DND-41 (cell line): ENCODE measurements around the gene SH3GL3.

Experiments used
- ATAC-seq: fragments of 200-7000 bp; cut with Tn5 transposase; 3 replicates; pipeline ENCODE4 v1.9.1; 2021; ENCODE audit warnings: low read depth; ENCODE audit not compliant: insufficient read depth
- DNase-seq: peaks from one replicate; pipeline ENCODE4 v3.0.0-alpha.2; 2020
- H2AFZ ChIP-seq: 2 replicates; pipeline ENCODE4 v1.6.0; 2012; ENCODE audit warnings: low read depth, low read length
- H3K27ac ChIP-seq: 2 replicates; pipeline ENCODE4 v1.5.1; 2012; ENCODE audit warnings: low read length, inconsistent platforms
- H3K27me3 ChIP-seq: fragments of 200-600 bp; sonication (generic); 2 replicates; pipeline ENCODE4 v1.6.0; 2012; ENCODE audit warnings: low read length, mild to moderate bottlenecking, inconsistent platforms; ENCODE audit not compliant: insufficient read depth, poor library complexity
- H3K36me3 ChIP-seq: 2 replicates; pipeline ENCODE4 v1.5.1; 2012; ENCODE audit warnings: low read length, inconsistent platforms; ENCODE audit not compliant: insufficient read depth
- H3K4me1 ChIP-seq: 2 replicates; pipeline ENCODE4 v1.5.1; 2012; ENCODE audit warnings: mild to moderate bottlenecking, low read length; ENCODE audit not compliant: insufficient read depth
- H3K4me2 ChIP-seq: 2 replicates; pipeline ENCODE4 v1.6.0; 2012; ENCODE audit warnings: mild to moderate bottlenecking, moderate library complexity, low read length, inconsistent platforms; ENCODE audit not compliant: insufficient read depth
- H3K4me3 ChIP-seq, 2 experiments: fragments of 200-600 bp in 1 of 2; shearing (Covaris generic) in 1 of 2; 2 replicates each; pipeline ENCODE4 v1.5.1; 2012 to 2016; ENCODE audit warnings: inconsistent platforms in 2 of 2, low read length in 2 of 2, mild to moderate bottlenecking in 2 of 2, low read depth in 1 of 2, moderate library complexity in 1 of 2
- H3K79me2 ChIP-seq: 2 replicates; pipeline ENCODE4 v1.6.0; 2012; ENCODE audit warnings: low read length, inconsistent platforms; ENCODE audit not compliant: insufficient read depth
- H3K9ac ChIP-seq: 2 replicates; pipeline ENCODE4 v1.6.0; 2012; ENCODE audit warnings: low read depth, mild to moderate bottlenecking, inconsistent platforms, low read length, moderate library complexity
- H3K9me3 ChIP-seq: 2 replicates; pipeline ENCODE4 v1.5.1; 2012; ENCODE audit warnings: low read length, moderate library complexity, mild to moderate bottlenecking, inconsistent platforms; ENCODE audit not compliant: insufficient read depth, severe bottlenecking
- H4K20me1 ChIP-seq: 2 replicates; pipeline ENCODE4 v1.6.0; 2012; ENCODE audit warnings: low read length; ENCODE audit not compliant: insufficient read depth
- CTCF ChIP-seq: IDR thresholded peaks from 2 replicates; pipeline ENCODE4 v1.5.1; 2012; ENCODE audit warnings: borderline replicate concordance, low read length, moderate library complexity, mild to moderate bottlenecking; ENCODE audit not compliant: poor library complexity, severe bottlenecking; ENCODE audit errors: extremely low read depth
- EZH2 ChIP-seq: IDR thresholded peaks from 3 replicates; pipeline ENCODE4 v1.6.1; 2012; ENCODE audit warnings: borderline replicate concordance, low read depth, mild to moderate bottlenecking, moderate library complexity, low read length, inconsistent platforms; ENCODE audit not compliant: severe bottlenecking

The SH3GL3 gene

GRCh38 chr15:83612226-83612625 lies 165.1 kb downstream of the SH3GL3 start:
- no peak for ATAC-seq
- H3K36me3 ChIP-seq = no peaks in the 10 kb centered on the region
- TF ChIP-seq CTCF (no peak), EZH2 (no peak)

GRCh38 chr15:83612898-83613635 lies 165.9 kb downstream of the SH3GL3 start:
- DNase-seq (no peak), ATAC-seq (no peak)
- H3K4me3 ChIP-seq = no peak overlapping the region
- no peak overlapping the region for H3K27ac ChIP-seq
- no peaks in the 10 kb centered on the region for H4K20me1 ChIP-seq
- no peak for TF ChIP-seq CTCF
- no peak for TF ChIP-seq EZH2
- no peak overlapping the region for H3K9ac ChIP-seq
- no peaks in the 10 kb centered on the region for H3K4me1 ChIP-seq
- H3K36me3 ChIP-seq = no peaks in the 10 kb centered on the region
- no peaks in the 10 kb centered on the region for H3K9me3 ChIP-seq
- no peak overlapping the region for H2AFZ ChIP-seq
- H3K27me3 ChIP-seq = no peaks in the 10 kb centered on the region
- no peak overlapping the region for H3K4me2 ChIP-seq
- H3K79me2 ChIP-seq = no peaks in the 10 kb centered on the region

More at GRCh38 chr15:83612226-83612625, 165.1 kb downstream of the SH3GL3 start:
- Histone ChIP-seq H2AFZ (no peak overlapping the region; the same call in 1 of the 2 replicates), H4K20me1 (no peaks in the 10 kb centered on the region), H3K4me3 (no peak overlapping the region), H3K79me2 (no peaks in the 10 kb centered on the region), H3K4me1 (no peaks in the 10 kb centered on the region), H3K9me3 (no peaks in the 10 kb centered on the region), H3K9ac (no peak overlapping the region), H3K4me2 (no peak overlapping the region), H3K27me3 (no peaks in the 10 kb centered on the region), H3K27ac (no peak overlapping the region)
- no peak for DNase-seq

- no peaks in the 10 kb centered on the region for H3K79me2 ChIP-seq
- H3K27ac ChIP-seq = no peak overlapping the region
- no peaks in the 10 kb centered on the region for H3K27me3 ChIP-seq
- no peaks in the 10 kb centered on the region for H3K36me3 ChIP-seq
- no peak for ATAC-seq
- no peak overlapping the region for H3K4me3 ChIP-seq
- H3K9me3 ChIP-seq = no peaks in the 10 kb centered on the region
- H4K20me1 ChIP-seq = no peaks in the 10 kb centered on the region
- no peak overlapping the region for H3K9ac ChIP-seq
- H3K4me2 ChIP-seq = no peak overlapping the region
- no peak for DNase-seq
- no peaks in the 10 kb centered on the region for H3K4me1 ChIP-seq
- no peak overlapping the region for H2AFZ ChIP-seq
- TF ChIP-seq CTCF (no peak), EZH2 (no peak)
Observed at GRCh38 chr15:83613714-83614113, 166.6 kb downstream of the SH3GL3 start.
